ENCODE data around the gene PDE4C.

The PDE4C gene

DNA sequence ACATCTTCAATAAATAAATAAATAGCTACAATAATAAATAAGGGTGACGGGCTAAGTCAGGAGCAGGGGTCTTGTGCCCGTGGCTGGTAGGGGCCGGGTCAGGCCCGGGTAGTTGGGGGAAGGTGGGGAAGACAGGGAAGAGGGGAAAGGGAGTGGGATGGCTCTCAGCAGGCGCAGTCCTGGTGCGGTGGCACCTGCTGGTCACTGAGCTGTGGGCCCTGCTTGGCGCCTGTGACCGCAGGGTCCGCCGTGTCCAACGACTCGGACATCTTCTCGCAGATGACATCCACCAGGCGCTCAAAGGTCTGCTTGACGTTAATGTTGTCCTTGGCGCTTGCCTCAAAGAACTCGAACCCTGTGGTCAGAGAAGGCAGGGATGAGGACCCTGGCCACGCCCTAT lies 28.9 kb downstream of the PDE4C start:
- no peak for DNase-seq

DNA sequence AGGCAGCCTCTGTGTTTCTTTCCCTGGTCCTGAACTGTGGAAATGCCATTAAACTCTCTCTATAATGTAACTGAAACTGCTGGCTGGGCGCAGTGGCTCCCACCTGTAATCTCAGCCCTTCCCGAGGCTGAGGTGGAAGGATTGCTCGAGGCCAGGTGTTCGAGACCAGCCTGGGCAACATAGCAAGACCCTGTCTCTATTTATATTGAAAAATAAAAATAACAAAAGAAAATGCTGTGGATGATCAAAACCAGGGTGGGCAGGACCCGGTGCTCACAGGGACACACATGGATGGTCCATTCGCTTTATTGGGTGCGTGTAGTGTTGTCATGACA lies 29.8 kb downstream of the PDE4C start:
- no peak for DNase-seq

DNA sequence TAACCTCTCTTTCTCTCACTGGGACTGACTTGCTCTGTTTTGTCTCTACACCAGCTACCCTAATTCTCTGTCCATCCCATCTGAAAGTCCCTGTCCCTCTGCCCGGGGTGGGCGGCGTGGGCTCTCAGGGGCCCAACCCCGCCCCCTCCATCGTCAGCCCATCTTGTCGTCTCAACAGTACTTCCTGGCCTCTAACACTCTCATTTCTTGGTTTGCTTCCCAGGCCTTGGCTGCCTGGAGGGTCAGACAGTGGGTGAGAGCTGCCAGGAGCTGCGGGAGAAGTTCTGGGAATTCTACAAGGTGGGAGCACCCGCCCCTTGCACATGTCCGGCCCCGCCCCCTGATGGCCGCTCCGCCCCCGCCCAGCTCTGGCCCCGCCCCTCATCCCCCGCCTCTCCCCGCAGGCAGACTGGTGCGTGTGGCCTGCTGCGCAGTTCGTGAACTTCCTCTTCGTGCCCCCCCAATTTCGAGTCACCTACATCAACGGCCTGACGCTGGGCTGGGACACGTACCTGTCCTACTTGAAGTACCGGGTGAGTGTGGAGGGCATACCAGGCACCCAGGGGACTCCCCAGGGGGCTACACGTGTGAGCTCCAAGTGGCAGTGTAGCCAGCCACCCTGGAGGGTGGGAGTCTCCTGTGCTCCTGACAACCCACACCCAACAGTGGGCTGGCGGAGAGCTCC lies 31.5 kb downstream of the PDE4C start:
- no peak for DNase-seq

DNA sequence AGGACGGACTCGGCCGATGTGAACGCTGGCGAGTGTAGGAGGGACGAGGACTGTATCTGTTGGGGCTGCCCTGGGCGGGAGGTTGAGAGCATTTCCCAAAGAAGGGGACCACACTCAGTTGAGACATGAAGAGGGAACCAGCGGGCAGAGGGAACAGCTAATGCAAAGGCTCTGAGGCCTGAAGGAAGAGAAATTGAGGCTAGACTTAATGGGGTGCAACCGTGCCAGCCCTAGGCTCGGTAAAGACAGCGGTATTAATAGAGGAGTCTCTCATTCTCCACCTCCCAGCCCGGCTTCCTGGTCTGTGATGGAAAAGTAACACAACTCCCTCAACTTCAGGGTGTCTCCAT lies 32.1 kb downstream of the PDE4C start:
- no peak for DNase-seq

DNA sequence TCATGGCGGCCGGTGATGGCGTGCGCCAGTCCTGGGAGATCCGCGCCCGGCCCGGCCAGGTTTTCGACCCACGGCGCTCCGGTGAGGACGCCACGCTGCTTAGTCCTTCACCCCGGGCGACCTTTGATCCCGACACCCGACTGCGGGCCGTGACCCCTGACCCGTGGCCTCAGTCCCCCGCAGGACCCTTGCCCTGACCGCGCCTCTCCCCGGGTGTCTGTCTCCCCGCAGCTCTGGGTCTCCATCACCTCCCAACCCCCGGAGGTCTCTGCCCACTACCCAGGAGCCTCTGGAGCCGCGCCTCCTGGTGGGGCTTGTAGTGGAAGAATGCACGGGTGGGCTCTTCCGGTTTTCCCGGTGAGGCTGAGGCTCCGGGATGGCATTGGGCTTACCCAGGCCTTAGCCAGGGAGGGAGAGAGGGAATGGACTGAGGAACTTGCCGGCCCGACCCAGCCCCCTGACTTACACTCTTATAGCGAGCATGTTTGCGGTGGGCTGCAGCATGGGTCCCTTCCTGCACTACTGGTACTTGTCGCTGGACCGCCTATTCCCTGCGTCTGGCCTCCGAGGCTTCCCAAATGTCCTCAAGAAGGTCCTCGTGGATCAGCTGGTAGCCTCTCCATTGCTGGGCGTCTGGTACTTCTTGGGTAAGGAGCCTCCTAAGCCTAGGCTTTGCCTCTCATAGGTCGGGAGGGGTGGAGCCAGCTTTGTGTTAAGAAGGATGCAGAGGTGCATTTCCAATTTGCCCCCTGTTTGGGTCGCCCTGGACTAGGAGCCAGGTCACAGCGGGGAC lies 32.7 kb downstream of the PDE4C start:
- DNase-seq, result no peak

DNA sequence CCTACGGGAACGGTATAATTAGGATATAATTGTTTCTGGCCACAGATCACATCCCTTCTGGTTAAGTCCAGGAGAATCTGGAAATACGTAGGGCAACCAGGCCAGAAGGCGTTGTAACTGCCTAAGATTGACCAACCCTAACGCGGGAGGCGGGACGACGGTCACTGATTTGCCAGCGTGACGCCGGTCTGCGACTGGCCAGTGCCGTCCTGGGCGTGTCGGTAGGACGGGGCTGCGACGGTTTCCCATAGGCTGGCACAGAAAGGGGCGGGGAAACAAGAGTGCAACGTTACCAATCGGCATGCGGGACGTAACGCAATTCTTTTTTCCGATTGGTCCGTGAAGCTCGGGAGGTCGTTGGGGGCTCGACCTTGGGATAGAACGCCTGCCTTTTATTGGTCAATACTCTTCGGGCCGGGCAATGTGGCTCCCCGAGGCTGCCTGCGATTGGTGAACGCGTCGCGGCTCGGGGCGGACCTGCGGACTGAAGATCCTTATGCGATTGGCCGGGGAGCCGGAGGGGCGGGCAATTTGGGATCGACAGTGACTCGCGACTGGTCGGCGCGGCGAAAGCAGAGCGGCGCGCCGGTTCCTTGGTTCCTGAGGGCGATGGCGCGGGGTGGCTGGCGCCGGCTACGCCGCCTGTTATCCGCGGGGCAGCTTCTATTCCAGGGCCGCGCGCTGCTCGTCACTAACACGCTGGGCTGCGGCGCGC lies 33.4 kb downstream of the PDE4C start, which contains the start of gene MPV17L2:
Gene MPV17L2 (plus strand): TSS at position 546 of the 715 bp plus-strand sequence. CDS start 64 bp downstream, at position 610.
- DNase-seq, result peak; percentile 99

DNA sequence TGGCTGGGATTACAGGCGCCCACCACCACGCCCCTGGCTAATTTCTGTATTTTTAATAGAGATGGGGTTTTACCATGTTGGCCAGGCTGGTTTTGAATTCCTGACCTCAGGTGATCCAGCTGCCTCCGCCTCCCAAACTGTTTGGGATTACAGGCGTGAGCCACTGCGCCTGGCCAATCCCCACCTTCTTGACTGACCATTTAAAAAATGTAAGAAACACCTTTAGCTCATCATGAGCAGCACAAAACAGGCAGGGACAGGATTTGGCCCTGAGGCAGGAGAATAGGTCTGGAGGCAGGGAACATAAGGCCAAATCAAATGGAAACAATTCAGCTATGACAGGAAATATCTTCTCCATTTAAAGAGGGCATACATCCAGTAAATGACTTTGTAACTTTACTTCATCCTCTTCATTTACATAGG lies 34.6 kb downstream of the PDE4C start:
- no peak for DNase-seq

DNA sequence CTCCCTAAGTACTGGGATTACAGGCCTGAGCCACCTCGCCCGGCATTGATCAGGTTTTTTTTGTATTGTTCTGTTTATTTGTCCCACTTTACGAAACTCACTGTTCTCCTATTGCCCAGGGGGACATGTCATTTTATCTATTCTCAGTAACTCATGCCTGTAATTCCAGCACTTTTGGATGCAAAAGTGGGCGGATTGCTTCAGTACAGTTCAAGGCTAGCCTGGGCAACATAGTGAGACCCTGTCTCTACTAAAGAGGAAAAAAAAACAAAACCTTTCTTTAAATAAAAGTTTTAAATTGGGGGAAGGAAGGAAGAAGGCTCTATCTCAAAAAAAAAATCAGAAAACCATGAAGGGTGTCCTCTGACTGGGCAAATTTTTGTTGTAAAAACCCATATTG lies 36.0 kb downstream of the PDE4C start:
- no peak for DNase-seq

DNA sequence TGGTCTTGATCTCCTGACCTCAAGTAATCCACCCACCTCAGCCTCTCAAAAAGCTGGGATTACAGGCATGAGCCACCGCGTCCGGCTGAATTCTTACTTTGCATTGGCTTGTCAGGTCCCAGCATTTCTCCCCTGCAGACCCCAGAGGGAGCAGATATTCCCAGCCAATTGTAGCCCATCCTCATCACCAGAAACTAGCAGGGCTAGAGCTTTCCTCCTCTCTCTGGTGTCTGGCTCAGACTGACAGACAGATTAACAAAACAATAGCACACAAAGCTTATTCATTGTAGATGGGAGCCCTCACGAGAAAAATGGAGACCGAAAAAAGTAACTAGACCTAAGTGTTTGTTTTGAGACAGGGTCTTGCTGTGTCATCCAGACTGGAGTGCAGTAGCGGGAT lies 40.7 kb downstream of the PDE4C start:
- no peak for DNase-seq

DNA sequence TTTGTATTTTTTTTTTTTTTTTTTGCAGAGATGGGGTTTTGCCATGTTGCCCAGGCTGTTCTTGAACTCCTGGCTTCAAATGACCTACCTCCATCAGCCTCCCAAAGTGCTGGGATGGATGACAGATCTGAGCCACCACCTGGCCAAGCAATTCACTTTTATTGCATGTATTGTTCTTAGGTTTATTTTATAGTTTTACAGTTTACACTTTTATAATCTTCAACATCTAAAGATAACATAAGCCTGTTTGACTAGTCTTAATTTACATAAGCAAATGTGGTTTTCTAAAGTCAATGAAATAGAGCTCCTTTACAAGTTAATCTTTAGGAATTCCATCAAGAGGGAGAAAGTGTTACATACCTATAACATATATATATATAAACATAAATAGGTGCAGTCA lies 42.7 kb downstream of the PDE4C start:
- no peak for DNase-seq

DNA sequence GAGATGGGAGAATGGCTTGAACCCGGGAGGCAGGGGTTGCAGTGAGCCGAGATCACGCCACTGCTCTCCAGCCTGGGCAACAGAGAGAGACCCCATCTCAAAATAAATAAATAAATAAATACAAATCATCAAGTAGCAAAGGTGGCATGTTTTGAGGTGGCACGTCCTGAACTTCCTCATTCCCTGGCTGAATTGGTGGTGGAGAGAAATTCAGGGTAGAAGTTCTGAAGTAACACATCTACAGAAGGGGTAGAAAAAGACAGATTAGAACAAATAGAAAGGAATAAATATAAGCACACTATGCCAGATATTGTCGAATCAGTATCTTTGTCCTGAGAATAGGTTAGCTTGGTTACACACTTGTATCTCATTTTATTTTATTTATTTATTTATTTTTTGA lies 46.3 kb downstream of the PDE4C start:
- no peak for DNase-seq

DNA sequence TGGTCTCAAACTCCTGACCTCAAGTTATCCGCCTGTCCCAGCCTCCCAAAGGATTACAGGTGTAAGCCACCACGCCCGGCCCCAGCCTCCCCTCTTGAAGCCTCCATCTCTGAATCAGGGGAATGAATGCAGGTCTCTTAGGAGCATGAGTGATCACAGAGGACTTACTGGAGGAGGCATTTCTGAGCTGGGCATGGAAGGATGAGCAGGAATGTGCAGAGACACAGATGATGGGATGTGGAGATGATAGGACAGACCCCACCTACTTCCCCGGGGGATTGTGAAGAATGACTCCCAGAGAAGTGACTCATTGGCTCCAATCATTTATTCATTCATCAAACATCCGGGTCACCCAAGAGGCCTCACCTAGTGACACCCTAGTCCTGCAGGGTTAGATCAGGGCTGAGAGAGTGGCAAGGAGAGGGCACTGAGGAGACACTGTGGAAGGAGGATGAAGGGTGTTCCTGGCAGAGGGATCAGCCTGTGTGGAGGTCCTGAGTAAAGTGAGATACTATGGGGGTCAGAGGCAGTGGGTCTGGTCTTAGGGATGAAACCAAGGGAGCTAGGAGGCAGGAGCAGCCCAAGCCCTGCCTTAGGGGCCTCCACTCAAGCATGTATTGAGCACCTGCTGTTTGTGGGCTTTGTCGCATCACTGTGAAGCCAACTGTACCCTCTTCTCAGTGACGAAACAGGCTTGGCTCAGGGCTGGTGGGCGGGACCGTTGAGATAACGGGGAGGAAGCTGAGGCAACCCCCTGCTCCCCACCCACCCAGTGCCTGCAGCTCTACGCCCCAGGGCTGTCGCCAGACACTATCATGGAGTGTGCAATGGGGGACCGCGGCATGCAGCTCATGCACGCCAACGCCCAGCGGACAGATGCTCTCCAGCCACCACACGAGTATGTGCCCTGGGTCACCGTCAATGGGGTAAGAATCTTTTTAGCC lies 49.6 kb downstream of the PDE4C start:
- no peak for DNase-seq

DNA sequence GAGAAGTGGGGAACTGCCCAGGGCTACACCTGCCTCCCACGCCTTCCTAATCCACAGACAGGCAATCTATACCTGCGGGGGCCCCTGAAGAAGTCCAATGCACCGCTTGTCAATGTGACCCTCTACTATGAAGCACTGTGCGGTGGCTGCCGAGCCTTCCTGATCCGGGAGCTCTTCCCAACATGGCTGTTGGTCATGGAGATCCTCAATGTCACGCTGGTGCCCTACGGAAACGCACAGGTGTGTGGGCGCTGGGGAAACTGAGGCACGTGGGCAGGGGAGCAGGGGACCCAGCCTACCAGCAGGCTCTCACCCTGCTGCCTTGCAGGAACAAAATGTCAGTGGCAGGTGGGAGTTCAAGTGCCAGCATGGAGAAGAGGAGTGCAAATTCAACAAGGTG lies 51.3 kb downstream of the PDE4C start:
- no peak for DNase-seq
